K562 (cell line): ENCODE measurements around the gene SERPINA10. TPM values are rescaled to one million over a fixed set of nuclear protein-coding genes. Genes with fewer than 3 reads are reported as not detected.

Experiments used
- ATAC-seq: fragments of 200-7000 bp; cut with Tn5 transposase; 3 replicates; pipeline ENCODE4 v1.9.1; 2020; ENCODE audit warnings: moderate library complexity
- BruUV-seq: library from RNA; stranded (reverse); fragments of 400-500 nt; replicated peaks from 2 replicates; lab custom pipeline; 2021; lab: Mats Ljungman, UMichigan
- CTCF ChIA-PET: fragments of 300-600 bp; formaldehyde crosslinking; extraction: SDS; loops from one replicate; lab custom pipeline; 2021; ENCODE audit warnings: low intra/inter-chr PET ratio; lab: Yijun Ruan, JAX
- POLR2A ChIA-PET: fragments of 300-600, 350-650 bp; sonication (Branson Sonifier 250); formaldehyde crosslinking; extraction: SDS; loops from one replicate; lab custom pipeline; 2021; ENCODE audit warnings: antibody characterized with exemption, inconsistent platforms; lab: Yijun Ruan, JAX
- DNase-seq, 4 experiments: peaks; one replicate each; pipeline versions ENCODE4 v3.0.0 to v3.0.0-alpha.2; 2011 to 2018; ENCODE audit warnings: low spot score in 3 of 4, mixed read lengths in 3 of 4; ENCODE audit errors: extremely low read depth in 1 of 4
- FAIRE-seq: peaks from 2 replicates; lab custom pipeline; 2011; peaks lifted over from hg19 to GRCh38; lab: Jason Lieb, UNC
- H2AFZ ChIP-seq: 2 replicates; pipeline ENCODE4 v1.6.0; 2011; ENCODE audit warnings: low read depth, low read length, control low read depth, inconsistent platforms
- H3K27ac ChIP-seq: fragments of 200-600 bp; 3 replicates; pipeline ENCODE4 v1.8.0; 2011; ENCODE audit warnings: low read depth, mild to moderate bottlenecking, control low read depth, inconsistent platforms, low read length, moderate library complexity, mixed read lengths; ENCODE audit errors: extremely low read depth
- H3K27me3 ChIP-seq, 2 experiments: fragments of 300-600 bp in 1 of 2; 2 replicates in 1 of 2; 3 replicates in 1 of 2; pipeline versions ENCODE4 v1.6.0 to v1.8.0; 2011; ENCODE audit warnings: inconsistent platforms in 2 of 2, low read length in 2 of 2, mild to moderate bottlenecking in 1 of 2, mixed read lengths in 1 of 2, moderate library complexity in 1 of 2; ENCODE audit not compliant: control insufficient read depth in 2 of 2, insufficient read depth in 2 of 2
- H3K36me3 ChIP-seq: fragments of 300-600 bp; 3 replicates; pipeline ENCODE4 v1.8.0; 2011; ENCODE audit warnings: mild to moderate bottlenecking, low read length, inconsistent platforms; ENCODE audit not compliant: control insufficient read depth, insufficient read depth
- H3K4me1 ChIP-seq, 2 experiments: fragments of 200-600 bp in 1 of 2; replicated peaks in 1 of 2; 2 replicates in 1 of 2; 3 replicates in 1 of 2; pipeline versions ENCODE4 v1.5.1 to v1.8.0; 2011; ENCODE audit warnings: inconsistent platforms in 2 of 2, low read length in 2 of 2, mild to moderate bottlenecking in 1 of 2, mixed read lengths in 1 of 2, moderate library complexity in 1 of 2; ENCODE audit not compliant: control insufficient read depth in 2 of 2, insufficient read depth in 2 of 2
- H3K4me2 ChIP-seq: 2 replicates; pipeline ENCODE4 v1.6.1; 2011; ENCODE audit warnings: low read length, control low read depth, inconsistent platforms, mixed read lengths; ENCODE audit not compliant: insufficient read depth
- H3K4me3 ChIP-seq: fragments of 200-600 bp; sonication (generic), shearing (Covaris generic); 2 replicates; pipeline ENCODE4 v1.5.1; 2016; ENCODE audit warnings: control low read depth, inconsistent platforms
- H3K79me2 ChIP-seq: fragments of 200-600 bp; 3 replicates; pipeline ENCODE4 v1.8.0; 2011; ENCODE audit warnings: low read length, inconsistent platforms; ENCODE audit not compliant: control insufficient read depth, insufficient read depth
- H3K9ac ChIP-seq, 2 experiments: 2 replicates each; pipeline versions ENCODE4 v1.6.0 to v1.6.1; 2011; ENCODE audit warnings: low read depth in 2 of 2, low read length in 2 of 2, control low read depth in 1 of 2, inconsistent platforms in 1 of 2, mild to moderate bottlenecking in 1 of 2, mixed read lengths in 1 of 2; ENCODE audit not compliant: insufficient read depth in 1 of 2
- H3K9me1 ChIP-seq: one replicate; pipeline ENCODE4 v1.6.0; 2011; ENCODE audit warnings: inconsistent platforms, mild to moderate bottlenecking, low read length, moderate library complexity; ENCODE audit not compliant: control insufficient read depth, insufficient read depth
- H3K9me3 ChIP-seq: replicated peaks from 2 replicates; pipeline ENCODE4 v1.5.1; 2011; ENCODE audit warnings: low read depth, low read length, inconsistent platforms; ENCODE audit not compliant: control insufficient read depth, insufficient read depth
- H4K20me1 ChIP-seq: replicated peaks from 2 replicates; pipeline ENCODE4 v1.6.1; 2011; ENCODE audit warnings: low read length, inconsistent platforms, mixed read lengths; ENCODE audit not compliant: control insufficient read depth, insufficient read depth
- ESRRA ChIP-seq: fragments of 450-650 bp; IDR thresholded peaks from 2 replicates; pipeline ENCODE4 v1.6.1; 2014; ENCODE audit warnings: low read depth, mild to moderate bottlenecking, moderate library complexity, borderline replicate concordance
- ETV5 ChIP-seq: sonication (generic); formaldehyde crosslinking; IDR thresholded peaks from 2 replicates; pipeline ENCODE4 v1.4.0; 2020; ENCODE audit warnings: low read depth, mild to moderate bottlenecking, missing genetic modification reagents
- FOXJ2 ChIP-seq: fragments of 200-800 bp; sonication (Bioruptor generic); IDR thresholded peaks from 2 replicates; pipeline ENCODE4 v1.6.1; 2016; ENCODE audit warnings: missing genetic modification characterization, missing compliant biosample characterization
- GABPA ChIP-seq: fragments of 200-800 bp; sonication (Bioruptor generic); conservative IDR thresholded peaks from 2 replicates; pipeline ENCODE4 v1.6.1; 2016; ENCODE audit warnings: low read depth, missing genetic modification characterization, missing compliant biosample characterization
- GABPB1 ChIP-seq: sonication (generic); formaldehyde crosslinking; IDR thresholded peaks from 2 replicates; pipeline ENCODE4 v1.8.0; 2022; ENCODE audit warnings: mild to moderate bottlenecking, missing genetic modification reagents
- HNRNPLL ChIP-seq: fragments of 200-400 bp; formaldehyde crosslinking; IDR thresholded peaks from 2 replicates; pipeline ENCODE4 v1.6.1; 2017; ENCODE audit warnings: low read length, low read depth, mild to moderate bottlenecking; ENCODE audit not compliant: poor library complexity, severe bottlenecking
- KAT2B ChIP-seq: IDR thresholded peaks from one replicate; pipeline ENCODE4 v1.6.1; 2012; ENCODE audit warnings: low read depth, mild to moderate bottlenecking, control low read depth, inconsistent platforms, low read length, moderate library complexity
- KDM4B ChIP-seq, 2 experiments: fragments of 450-650 bp in 1 of 2; sonication (generic) in 1 of 2; IDR thresholded peaks; 2 replicates each; pipeline ENCODE4 v1.6.1; 2016 to 2017; ENCODE audit warnings: borderline replicate concordance in 2 of 2, antibody characterized with exemption in 1 of 2, low read depth in 1 of 2, mild to moderate bottlenecking in 1 of 2
- KDM5B ChIP-seq: fragments of 200-600 bp; sonication (generic); IDR thresholded peaks from 2 replicates; pipeline ENCODE4 v1.6.1; 2012; ENCODE audit warnings: low read depth, mild to moderate bottlenecking, moderate library complexity, low read length, control low read depth, inconsistent platforms; ENCODE audit not compliant: insufficient replicate concordance
- PATZ1 ChIP-seq: fragments of 250-450 bp; sonication (Bioruptor Pico); IDR thresholded peaks from 2 replicates; pipeline ENCODE4 v1.5.0; 2020; ENCODE audit warnings: mild to moderate bottlenecking, borderline replicate concordance
- ZNF165 ChIP-seq: fragments of 250-450 bp; sonication (Bioruptor Pico); IDR thresholded peaks from 2 replicates; pipeline ENCODE4 v1.4.0; 2020; ENCODE audit warnings: borderline replicate concordance
- ZNF197 ChIP-seq: fragments of 200-800 bp; sonication (Bioruptor generic); IDR thresholded peaks from 2 replicates; pipeline ENCODE4 v1.6.1; 2016; ENCODE audit warnings: low read depth, missing genetic modification characterization, missing compliant biosample characterization
- ZNF696 ChIP-seq: fragments of 250-450 bp; sonication (Bioruptor Pico); conservative IDR thresholded peaks from 2 replicates; pipeline ENCODE4 v1.4.0; 2020; ENCODE audit warnings: mild to moderate bottlenecking, moderate library complexity
- WGBS: fragments of 100-300 bp; shearing (Covaris generic); methylation state at CpG from one replicate; pipeline ENCODE4 v1.1.6; 2016; ENCODE audit warnings: low coverage, mixed read lengths; ENCODE audit not compliant: insufficient coverage; ENCODE audit errors: missing lambda C conversion rate; 5-methylcytosine and 5-hydroxymethylcytosine counted together
- in situ Hi-C: fragments of 300-500 bp; cut with MboI; formaldehyde crosslinking; loops from 4 replicates; pipeline ENCODE4 v1.15.0; 2018; ENCODE audit warnings: inconsistent platforms, mixed read lengths
- intact Hi-C: fragments of 100-400 bp; cut with micrococcal nuclease; formaldehyde crosslinking; loops from 2 replicates; pipeline ENCODE4 v1.14.2; 2022
- polyA plus RNA-seq, 8 experiments: library from polyadenylated mRNA; depleted of rRNA in 4 of 8; stranded (reverse) in 5 of 8; unstranded in 3 of 8; fragments of >200 nt; fragmentation: Nextera tagmentation in 2 of 8; fragmentation: Illumina TruSeq in 1 of 8; extraction: Ambion mirVana in 2 of 8; extraction: Trizol in 1 of 8; gene quantifications; 2 replicates each; pipeline versions ENCODE4 v1.2.1 to v1.2.3, GENCODE V29; 2011 to 2014; ENCODE audit warnings: inconsistent platforms in 1 of 8, missing spikeins in 1 of 8
- total RNA-seq, 7 experiments: library from RNA; depleted of rRNA in 6 of 7; stranded (reverse); fragments of >200 nt in 6 of 7; fragmentation: Illumina TruSeq in 2 of 7; extraction: Trizol in 2 of 7; gene quantifications; 2 replicates each; pipeline versions ENCODE4 v1.2.1 to v1.2.3, GENCODE V29; 2011 to 2021; ENCODE audit warnings: low replicate concordance in 1 of 7

The SERPINA10 gene
- total and polyA plus RNA-seq, 9 of the 15 experiments (the other 6 are each of a cell fraction or from before 2014, with no cell fraction given): not detected

GRCh38 chr14:94321421-94322271, 28.6 kb upstream of the SERPINA10 start:
- Histone ChIP-seq H3K4me1 (no peaks in the 10 kb centered on the region), H3K9me3 (no peaks in the 10 kb centered on the region), H3K9ac (no peak overlapping the region), H3K4me2 (no peak overlapping the region), H3K4me3 (no peak overlapping the region), H3K27ac (no peak overlapping the region), H3K9me1 (no peaks in the 10 kb centered on the region), H4K20me1 (no peaks in the 10 kb centered on the region), H3K36me3 (no peaks in the 10 kb centered on the region), H2AFZ (no peak overlapping the region), H3K27me3 (no peaks in the 10 kb centered on the region), H3K79me2 (no peaks in the 10 kb centered on the region)
- ATAC-seq (no peak), FAIRE-seq (no peak), DNase-seq (no peak)
- no TSS peak for BruUV-seq
- in situ Hi-C loops: no loop called here
- no peak for TF ChIP-seq KDM5B
- TF ChIP-seq ESRRA: peak; percentile 68
- intact Hi-C loops: no loop called here
- POLR2A ChIA-PET: no interaction called here
- 0% methylated on average over 5 of the region's 5 CpGs for WGBS
- CTCF ChIA-PET: no interaction called here

- Histone ChIP-seq H3K9me3 (no peaks in the 10 kb centered on the region), H3K4me3 (no peak overlapping the region), H3K79me2 (no peaks in the 10 kb centered on the region), H3K27ac (no peak overlapping the region), H3K4me2 (no peak overlapping the region), H3K9ac (no peak overlapping the region), H3K4me1 (no peaks in the 10 kb centered on the region), H2AFZ (no peak overlapping the region), H3K36me3 (no peaks in the 10 kb centered on the region), H3K27me3 (no peaks in the 10 kb centered on the region), H4K20me1 (no peaks in the 10 kb centered on the region), H3K9me1 (no peaks in the 10 kb centered on the region)
- no peak for ATAC-seq
- DNase-seq: no peak
- intact Hi-C loops (no loop called here), in situ Hi-C loops (no loop called here)
- POLR2A ChIA-PET: no interaction called here
- FAIRE-seq: no peak
- no TSS peak for BruUV-seq
- WGBS: 0% methylated on average over 5 of the region's 5 CpGs
- CTCF ChIA-PET: no interaction called here
- no peak for TF ChIP-seq GABPA (tag)
- no peak for TF ChIP-seq GABPB1 (CRISPR knock-in tag)
- TF ChIP-seq HNRNPLL: no peak
- no peak for TF ChIP-seq ZNF696 (CRISPR knock-in tag)
- no peak for TF ChIP-seq KDM4B (IDR thresholded peaks at IDR 0.05; ENCODE audit: borderline replicate concordance in 2 of 2, low read depth in 1 of 2)
- no peak for TF ChIP-seq FOXJ2 (tag)
- no peak for TF ChIP-seq ZNF165 (CRISPR knock-in tag)
- no peak for TF ChIP-seq ETV5 (CRISPR knock-in tag)
- TF ChIP-seq ESRRA: no peak
- no peak for TF ChIP-seq PATZ1 (CRISPR knock-in tag)
- no peak for TF ChIP-seq ZNF197 (CRISPR knock-in tag)
- no peak for TF ChIP-seq KAT2B
Observed at GRCh38 chr14:94320243-94320642, 27.2 kb upstream of the SERPINA10 start.
